Epithelial cell of proximal tubule (primary cell): ENCODE data around the gene TSC22D4. TPM values are rescaled to one million over a fixed set of nuclear protein-coding genes. Genes with fewer than 3 reads are reported as not detected.

Experiments
- DNase-seq: peaks from one replicate; pipeline ENCODE4 v3.0.0-alpha.2; 2011; ENCODE audit warnings: low read depth
- H3K4me3 ChIP-seq: 2 replicates; pipeline ENCODE4 v1.5.1; 2011; ENCODE audit warnings: low read depth, mild to moderate bottlenecking, low read length
- CTCF ChIP-seq: conservative IDR thresholded peaks from 2 replicates; pipeline ENCODE4 v1.5.1; 2012; ENCODE audit warnings: low read depth, mild to moderate bottlenecking, low read length
- total RNA-seq: library from RNA; depleted of rRNA; stranded (reverse); fragments of >200 nt; gene quantifications from 2 replicates; pipeline ENCODE4 v1.2.3, GENCODE V29; 2015

TSC22D4 gene
- total RNA-seq, 1 donor from 2014 or later = 45.4 TPM

- TF ChIP-seq CTCF = no peak
Observed at GRCh38 chr7:100428199-100428966, 50.6 kb downstream of the TSC22D4 start, which contains the start of gene ZCWPW1. Gene ZCWPW1, minus strand, starts transcription at chr7:100428703. Its CDS starts 8,054 bp downstream, at chr7:100420649.

GRCh38 chr7:100427762-100428198, 51.2 kb downstream of the TSC22D4 start:
- no peak for TF ChIP-seq CTCF
- no peak for DNase-seq
- H3K4me3 ChIP-seq = peak overlapping the region; percentile 92

More at GRCh38 chr7:100428199-100428966, 50.6 kb downstream of the TSC22D4 start, which contains the start of gene ZCWPW1:
- peak; percentile 85 for DNase-seq
- peak within 1 kb of the TSS; percentile 92 for H3K4me3 ChIP-seq

- H3K4me3 ChIP-seq = no peak overlapping the region
- no peak for TF ChIP-seq CTCF
- no peak for DNase-seq
Observed at GRCh38 chr7:100426516-100426915, 52.5 kb downstream of the TSC22D4 start.

GRCh38 chr7:100425347-100425746, 53.7 kb downstream of the TSC22D4 start:
- DNase-seq = no peak
- TF ChIP-seq CTCF = no peak
- no peak overlapping the region for H3K4me3 ChIP-seq

GRCh38 chr7:100423315-100423714, 55.7 kb downstream of the TSC22D4 start:
- DNase-seq = no peak
- H3K4me3 ChIP-seq = no peak overlapping the region
- TF ChIP-seq CTCF = no peak

GRCh38 chr7:100419660-100420226, 59.3 kb downstream of the TSC22D4 start:
- no peak for TF ChIP-seq CTCF
- no peak overlapping the region for H3K4me3 ChIP-seq
- DNase-seq = no peak
